Spinal cord (tissue), 10 donors: Measurements from ENCODE around the gene FER. TPM values are rescaled to one million over a fixed set of nuclear protein-coding genes. Genes with fewer than 3 reads are reported as not detected.

ENCODE experiments used
- DNase-seq, 6 donors: peaks; one replicate each; pipeline versions ENCODE4 v3.0.0 to v3.0.0-alpha.2; 2013 to 2015; ENCODE audit warnings: low spot score in 6 of 6, low read depth in 4 of 6
- H3K27ac ChIP-seq: one replicate; pipeline ENCODE4 v1.5.1; 2013; ENCODE audit warnings: low read depth, low read length, control low read depth
- H3K27me3 ChIP-seq: one replicate; pipeline ENCODE4 v1.6.1; 2013; ENCODE audit warnings: low read length; ENCODE audit not compliant: control insufficient read depth, insufficient read depth
- H3K36me3 ChIP-seq: one replicate; pipeline ENCODE4 v1.6.1; 2013; ENCODE audit warnings: low read length; ENCODE audit not compliant: control insufficient read depth, insufficient read depth
- H3K4me1 ChIP-seq: one replicate; pipeline ENCODE4 v1.6.1; 2013; ENCODE audit warnings: low read length; ENCODE audit not compliant: control insufficient read depth, insufficient read depth
- H3K4me3 ChIP-seq: one replicate; pipeline ENCODE4 v1.5.1; 2013; ENCODE audit warnings: low read depth, low read length, control low read depth
- H3K9me3 ChIP-seq: one replicate; pipeline ENCODE4 v1.6.1; 2013; ENCODE audit warnings: low read length; ENCODE audit not compliant: control insufficient read depth, insufficient read depth
- WGBS: methylation state at CpG from one replicate; pipeline ENCODE4 v1.1.5; 2013; ENCODE audit warnings: missing lambda C conversion rate; ENCODE audit not compliant: insufficient coverage; 5-methylcytosine and 5-hydroxymethylcytosine counted together
- polyA plus RNA-seq, 2 donors: library from polyadenylated mRNA; unstranded; fragments of 120-200 nt; gene quantifications; one replicate each; pipeline ENCODE4 v1.2.1, GENCODE V29; 2013; ENCODE audit not compliant: insufficient read length in 2 of 2
- total RNA-seq, 2 donors: library from RNA; depleted of rRNA in 1 of 2; stranded (reverse); fragments of 120-200 nt in 1 of 2; fragments of >200 nt in 1 of 2; gene quantifications; one replicate each; pipeline versions ENCODE4 v1.2.3 to v1.2.4, GENCODE V29; 2013 to 2014
- donor health status: healthy.

The FER gene
- total and polyA plus RNA-seq, 4 donors: 13.5 to 70.7 (median 36.5) TPM

DNA sequence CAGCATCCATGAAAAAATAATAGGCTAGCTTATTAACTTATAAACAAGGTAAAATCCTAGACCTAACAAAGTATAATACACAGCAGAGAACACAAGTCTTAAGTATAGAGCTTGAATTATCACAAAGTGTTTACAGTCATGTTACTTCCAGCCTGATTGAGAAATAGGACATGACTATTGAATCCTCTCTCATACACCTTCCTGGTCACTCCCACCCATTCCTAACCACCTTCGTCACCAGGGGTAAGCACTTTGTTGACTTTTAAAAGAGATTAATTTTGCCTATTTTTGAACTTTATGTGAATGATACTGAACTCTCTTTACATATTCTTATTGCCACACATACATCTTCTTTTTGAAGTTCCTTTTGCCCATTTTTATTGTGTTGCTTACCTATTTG lies 336.2 kb downstream of the FER start:
- no peaks in the 10 kb centered on the region for H3K9me3 ChIP-seq
- no CpG with 5 or more reads among the region's 1 CpG for WGBS
- DNase-seq: no peak

DNA sequence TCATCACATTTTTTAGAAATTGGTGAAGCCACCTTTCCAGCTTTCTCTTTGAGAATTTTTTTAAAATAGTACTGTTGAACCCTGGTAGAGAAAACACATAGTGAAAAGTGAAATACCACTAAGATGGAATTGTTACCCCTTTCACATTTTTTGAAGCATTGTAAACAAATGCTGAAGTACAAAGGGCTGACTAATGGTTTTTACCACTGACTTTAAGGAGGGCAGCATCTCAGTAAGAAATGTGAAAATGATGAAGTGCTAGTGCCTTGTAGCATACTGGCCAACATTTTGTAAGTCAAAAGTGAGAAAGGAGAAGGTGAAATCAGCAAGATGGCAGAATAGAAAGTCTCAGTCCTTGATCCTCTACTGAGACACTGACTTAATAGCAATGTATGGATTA lies 341.5 kb downstream of the FER start:
- Histone ChIP-seq H3K27ac (no peak overlapping the region), H3K4me1 (no peaks in the 10 kb centered on the region), H3K27me3 (no peaks in the 10 kb centered on the region), H3K9me3 (no peaks in the 10 kb centered on the region), H3K4me3 (no peak overlapping the region), H3K36me3 (no peaks in the 10 kb centered on the region)
- no peak for DNase-seq

More for the DNA sequence above, 336.2 kb downstream of the FER start:
- Histone ChIP-seq H3K4me1 (no peaks in the 10 kb centered on the region), H3K36me3 (no peaks in the 10 kb centered on the region), H3K4me3 (no peak overlapping the region), H3K27me3 (no peaks in the 10 kb centered on the region), H3K27ac (no peak overlapping the region)

GRCh38 chr5:109099081-109099480 lies 351.4 kb downstream of the FER start:
- H3K36me3 ChIP-seq: no peaks in the 10 kb centered on the region
- H3K27ac ChIP-seq: no peak overlapping the region
- no peak for DNase-seq
- H3K4me1 ChIP-seq: no peaks in the 10 kb centered on the region
- H3K4me3 ChIP-seq: no peak overlapping the region
- H3K9me3 ChIP-seq: no peaks in the 10 kb centered on the region
- no CpG with 5 or more reads among the region's 1 CpG for WGBS
- no peaks in the 10 kb centered on the region for H3K27me3 ChIP-seq

DNA sequence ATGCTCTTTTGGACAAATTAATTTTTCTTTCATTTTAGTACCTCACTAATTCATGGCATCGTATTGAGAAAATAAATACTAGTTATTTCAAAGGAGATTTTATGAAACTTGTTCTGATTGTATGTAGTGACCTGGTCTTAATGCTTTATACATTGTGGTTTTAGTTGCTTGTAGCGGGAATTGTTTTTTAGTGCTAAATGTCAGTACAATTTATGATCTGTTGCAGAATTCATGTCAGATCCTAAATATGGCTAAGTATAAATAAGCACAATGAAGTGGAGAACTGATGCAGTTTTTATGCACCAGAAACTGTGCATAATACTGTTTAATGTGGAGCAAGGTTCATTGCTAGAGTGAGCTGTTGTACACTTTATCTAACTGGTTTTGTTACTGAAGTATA lies 353.3 kb downstream of the FER start:
- Histone ChIP-seq H3K4me3 (no peak overlapping the region), H3K4me1 (no peaks in the 10 kb centered on the region), H3K9me3 (no peaks in the 10 kb centered on the region), H3K27ac (no peak overlapping the region), H3K36me3 (no peaks in the 10 kb centered on the region), H3K27me3 (no peaks in the 10 kb centered on the region)
- WGBS: 100% methylated on average over 1 of the region's 2 CpGs
- DNase-seq: no peak

DNA sequence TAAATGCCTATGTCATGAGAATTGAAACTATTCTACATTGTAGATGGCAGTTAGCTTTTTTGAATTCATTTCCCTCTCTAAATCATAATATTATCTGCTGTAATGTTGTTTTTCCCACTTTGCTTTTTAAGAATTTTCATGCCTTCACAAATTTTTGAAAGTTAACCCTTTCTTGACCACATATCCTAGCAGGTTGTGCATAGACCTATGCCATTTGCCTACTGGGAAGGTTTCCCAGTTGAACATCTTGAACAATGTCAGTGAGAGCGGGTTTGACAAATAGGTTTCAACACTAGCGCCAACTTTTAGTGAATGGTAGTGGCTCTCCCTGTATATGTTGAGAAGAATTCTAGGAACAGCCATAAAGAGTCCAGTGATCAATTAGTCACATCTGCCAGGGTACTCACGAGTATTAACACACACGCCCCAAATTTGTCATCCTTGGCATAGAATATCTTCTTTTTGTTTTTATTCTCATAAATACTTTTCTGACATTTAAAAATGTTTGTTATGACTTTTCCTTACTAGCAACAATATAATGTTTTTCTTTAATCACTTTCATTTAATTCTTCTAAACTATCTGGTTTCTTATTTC lies 354.5 kb downstream of the FER start:
- peak in 2 of 6 donors; percentile 9 to 80 for DNase-seq
- Histone ChIP-seq H3K36me3 (no peaks in the 10 kb centered on the region), H3K27me3 (no peaks in the 10 kb centered on the region), H3K4me1 (no peaks in the 10 kb centered on the region), H3K4me3 (no peak overlapping the region), H3K9me3 (no peaks in the 10 kb centered on the region), H3K27ac (no peak overlapping the region)
- WGBS: no CpG with 5 or more reads among the region's 4 CpGs

DNA sequence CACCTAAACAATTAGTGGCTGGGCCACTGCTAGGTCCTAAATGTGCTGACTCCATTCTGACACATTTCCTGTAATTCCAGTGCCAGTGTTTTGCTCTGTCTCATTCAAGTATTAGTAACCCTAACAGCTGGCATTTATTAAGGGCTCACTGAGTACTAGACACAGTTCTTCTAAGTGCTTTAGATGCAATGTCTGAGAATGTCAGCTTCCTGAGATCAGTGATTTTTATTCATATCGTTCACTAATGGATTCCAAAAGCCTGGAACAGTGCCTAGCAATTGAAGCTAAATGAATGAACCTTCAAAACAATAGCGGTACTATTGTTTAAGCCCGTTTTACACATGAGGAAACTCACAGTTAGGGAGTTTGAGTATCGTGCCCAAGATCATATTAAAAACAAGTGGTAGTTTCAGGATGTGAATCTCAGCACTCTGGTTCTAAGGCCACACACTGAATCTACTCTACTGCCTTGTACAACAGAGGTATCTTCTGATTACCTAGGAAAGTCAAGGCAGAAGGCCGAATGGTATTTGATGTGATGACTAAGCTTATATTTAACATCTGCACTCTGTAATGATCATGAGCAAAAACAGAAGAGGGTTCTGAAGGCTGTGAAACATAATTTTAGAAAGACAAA lies 358.1 kb downstream of the FER start:
- Histone ChIP-seq H3K27me3 (no peaks in the 10 kb centered on the region), H3K36me3 (no peaks in the 10 kb centered on the region), H3K27ac (peak overlapping the region; percentile 22), H3K4me1 (no peaks in the 10 kb centered on the region), H3K9me3 (no peaks in the 10 kb centered on the region), H3K4me3 (no peak overlapping the region)
- peak in 4 of 6 donors; percentile 7 to 53 (median 28) for DNase-seq
- WGBS: no CpG with 5 or more reads among the region's 5 CpGs

DNA sequence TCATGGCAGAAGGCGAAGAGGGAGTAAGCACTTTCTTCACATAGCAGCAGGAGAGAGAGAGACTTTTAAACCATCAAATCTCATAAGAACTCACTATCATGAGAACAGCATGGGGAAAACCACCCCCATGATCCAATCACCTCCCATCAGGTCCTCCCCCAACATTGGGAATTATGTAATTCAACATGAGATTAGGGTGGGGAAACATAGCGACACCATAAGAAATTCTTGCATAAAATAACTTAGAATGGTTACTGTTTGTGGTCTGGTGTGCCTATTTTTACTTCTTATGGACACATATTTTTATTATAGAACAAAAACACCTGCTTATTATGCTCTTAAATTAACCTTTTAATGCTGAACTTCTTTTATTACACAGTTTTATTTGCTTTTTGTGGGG lies 364.0 kb downstream of the FER start:
- Histone ChIP-seq H3K36me3 (no peaks in the 10 kb centered on the region), H3K9me3 (no peaks in the 10 kb centered on the region), H3K27me3 (no peaks in the 10 kb centered on the region), H3K4me1 (no peaks in the 10 kb centered on the region), H3K27ac (no peak overlapping the region), H3K4me3 (no peak overlapping the region)
- WGBS: no CpG with 5 or more reads among the region's 2 CpGs
- DNase-seq: no peak

DNA sequence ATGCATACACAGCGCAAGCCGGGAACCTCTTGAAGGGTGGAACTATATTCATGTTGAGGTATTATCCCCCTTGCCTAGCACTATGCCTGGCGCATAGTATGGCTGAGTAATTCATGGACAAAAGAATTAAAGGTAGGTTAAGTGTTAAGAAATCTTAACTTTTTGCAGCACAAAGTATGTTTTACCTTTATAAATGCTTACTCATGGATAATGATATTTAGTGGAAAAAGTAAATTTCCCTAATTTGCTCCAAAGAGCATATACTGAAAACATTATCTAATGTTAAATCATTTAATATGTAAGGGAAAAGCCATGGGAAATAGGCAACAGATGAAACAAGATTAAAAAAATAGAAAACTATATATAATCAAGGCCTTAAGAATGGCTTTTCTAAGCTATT lies 365.9 kb downstream of the FER start:
- no peak for DNase-seq
- Histone ChIP-seq H3K27ac (no peak overlapping the region), H3K9me3 (no peaks in the 10 kb centered on the region), H3K4me1 (no peaks in the 10 kb centered on the region), H3K4me3 (no peak overlapping the region), H3K27me3 (no peaks in the 10 kb centered on the region), H3K36me3 (no peaks in the 10 kb centered on the region)
- WGBS: no CpG with 5 or more reads among the region's 3 CpGs

DNA sequence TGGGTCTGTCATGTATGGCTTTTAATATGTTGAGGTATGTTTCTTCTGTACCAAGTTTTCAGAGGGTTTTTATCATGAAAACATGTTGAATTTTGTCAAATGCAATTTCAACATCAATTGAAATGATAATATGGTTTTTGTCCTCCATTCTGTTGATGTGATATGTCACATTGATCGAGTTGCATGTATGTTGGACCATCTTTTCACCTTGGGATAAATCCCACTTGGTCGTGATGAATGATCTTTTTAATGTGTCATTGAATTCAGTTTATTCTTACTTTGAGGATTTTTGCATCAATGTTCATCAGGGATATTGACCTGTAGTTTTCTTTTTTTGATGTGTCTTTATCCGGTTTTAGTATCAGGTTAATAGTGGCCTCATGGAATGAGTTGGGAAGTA lies 373.5 kb downstream of the FER start:
- peaks cover 5% of the 10 kb centered on the region for H3K9me3 ChIP-seq
- no peaks in the 10 kb centered on the region for H3K36me3 ChIP-seq
- no peak overlapping the region for H3K4me3 ChIP-seq
- 100% methylated on average over 2 of the region's 3 CpGs for WGBS
- H3K27ac ChIP-seq: no peak overlapping the region
- H3K4me1 ChIP-seq: no peaks in the 10 kb centered on the region
- DNase-seq: no peak
- H3K27me3 ChIP-seq: no peaks in the 10 kb centered on the region

- H3K27ac ChIP-seq: no peak overlapping the region
- H3K9me3 ChIP-seq: peaks cover 2% of the 10 kb centered on the region
- H3K4me3 ChIP-seq: no peak overlapping the region
- H3K36me3 ChIP-seq: no peaks in the 10 kb centered on the region
- no peaks in the 10 kb centered on the region for H3K4me1 ChIP-seq
- WGBS: 75% methylated on average over 5 of the region's 6 CpGs
- peak in 1 of 6 donors; percentile 9 for DNase-seq
- no peaks in the 10 kb centered on the region for H3K27me3 ChIP-seq
Measured at GRCh38 chr5:109125755-109126429, 378.2 kb downstream of the FER start.
